HG03469 (cell line): ENCODE data around the gene CELA3B.
"Not testable (repeated sequence)": the region's sequence is repeated elsewhere in the genome, so short reads cannot be mapped to it uniquely, and the experiment has no call there.

Experiments used
- ATAC-seq: cut with Tn5 transposase; IDR thresholded peaks from one replicate; pipeline ENCODE4 v1.9.1; 2021; ENCODE audit warnings: mild to moderate bottlenecking, moderate library complexity, moderate number of reproducible peaks; ENCODE audit not compliant: unreplicated experiment

Gene CELA3B

DNA sequence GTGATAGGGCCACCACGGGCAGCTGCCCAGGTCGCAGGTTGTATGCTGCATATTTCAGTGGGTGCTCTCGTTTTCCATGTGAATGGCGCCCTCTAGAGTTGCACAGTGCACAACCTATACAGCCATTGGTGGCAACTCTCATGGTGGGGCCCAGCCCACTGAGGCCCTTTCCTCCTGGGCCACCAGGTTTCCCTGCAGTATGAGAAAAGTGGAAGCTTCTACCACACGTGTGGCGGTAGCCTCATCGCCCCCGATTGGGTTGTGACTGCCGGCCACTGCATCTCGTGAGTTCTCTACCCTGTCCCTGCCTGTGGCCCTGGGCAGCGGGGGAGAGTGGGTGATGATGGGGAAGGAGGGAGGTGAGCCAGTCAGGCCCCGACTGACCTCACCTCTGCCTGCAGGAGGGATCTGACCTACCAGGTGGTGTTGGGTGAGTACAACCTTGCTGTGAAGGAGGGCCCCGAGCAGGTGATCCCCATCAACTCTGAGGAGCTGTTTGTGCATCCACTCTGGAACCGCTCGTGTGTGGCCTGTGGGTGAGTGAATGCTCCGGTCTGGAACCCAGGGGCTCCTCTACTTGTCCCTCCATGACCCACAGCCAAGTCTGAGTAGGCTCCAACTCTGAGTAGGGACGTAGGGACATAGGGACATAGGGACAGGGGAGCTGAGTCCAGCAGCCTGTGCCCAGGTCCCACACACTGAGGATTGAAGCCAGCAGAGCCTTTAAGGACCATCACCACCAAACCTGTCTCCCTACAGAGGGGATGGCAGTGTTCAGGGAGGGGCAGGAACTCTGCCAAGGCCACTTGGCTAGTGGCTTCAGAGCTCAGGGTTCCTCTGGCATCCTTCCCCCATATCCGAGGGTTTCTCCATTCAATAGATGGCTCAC, 28.7 kb downstream of the CELA3B start:
- not testable (repeated sequence) for ATAC-seq

- not testable (repeated sequence) for ATAC-seq
Observed at GRCh38 chr1:22006736-22007135, 29.9 kb downstream of the CELA3B start.

DNA sequence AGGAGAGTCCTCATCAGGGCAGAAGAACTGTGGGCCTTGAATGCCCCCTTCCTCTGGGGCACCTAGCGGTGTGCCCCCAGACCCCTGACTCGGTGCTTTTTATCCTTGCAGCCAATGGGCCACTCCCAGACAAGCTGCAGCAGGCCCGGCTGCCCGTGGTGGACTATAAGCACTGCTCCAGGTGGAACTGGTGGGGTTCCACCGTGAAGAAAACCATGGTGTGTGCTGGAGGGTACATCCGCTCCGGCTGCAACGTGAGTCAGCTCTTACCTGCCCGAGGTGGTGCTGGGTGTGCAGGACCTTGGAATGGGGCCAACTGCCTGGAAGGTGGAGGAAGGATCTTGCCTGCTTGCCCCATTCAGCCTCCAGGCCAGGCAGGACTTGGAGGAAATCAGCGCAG, 30.4 kb downstream of the CELA3B start:
- ATAC-seq, result not testable (repeated sequence)

- not testable (repeated sequence) for ATAC-seq
Observed at GRCh38 chr1:22009566-22009965, 32.7 kb downstream of the CELA3B start.

DNA sequence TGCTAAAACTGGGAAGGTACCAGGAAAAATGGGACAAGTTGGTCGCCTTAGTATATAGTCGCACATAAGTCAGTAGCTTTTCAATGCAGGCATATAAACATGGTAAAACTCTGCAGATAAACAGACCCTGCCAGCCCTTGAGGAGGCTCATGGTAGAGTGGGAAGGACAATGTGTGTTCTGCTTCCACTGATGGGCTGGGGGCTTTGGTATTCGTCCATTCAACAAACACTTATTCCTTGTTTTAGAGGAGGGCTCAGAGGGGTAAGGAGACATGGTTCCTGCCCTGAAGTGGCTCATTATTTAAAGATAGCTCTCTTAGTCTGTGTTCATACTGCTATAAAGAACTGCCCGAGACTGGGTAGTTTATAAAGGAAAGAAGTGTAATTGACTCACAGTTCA, 35.9 kb downstream of the CELA3B start:
- ATAC-seq, result not testable (repeated sequence)

- not testable (repeated sequence) for ATAC-seq
Observed at GRCh38 chr1:22014575-22015206, 37.9 kb downstream of the CELA3B start.

- ATAC-seq, result no peak
Observed at GRCh38 chr1:22018583-22019559, 42.0 kb downstream of the CELA3B start.

DNA sequence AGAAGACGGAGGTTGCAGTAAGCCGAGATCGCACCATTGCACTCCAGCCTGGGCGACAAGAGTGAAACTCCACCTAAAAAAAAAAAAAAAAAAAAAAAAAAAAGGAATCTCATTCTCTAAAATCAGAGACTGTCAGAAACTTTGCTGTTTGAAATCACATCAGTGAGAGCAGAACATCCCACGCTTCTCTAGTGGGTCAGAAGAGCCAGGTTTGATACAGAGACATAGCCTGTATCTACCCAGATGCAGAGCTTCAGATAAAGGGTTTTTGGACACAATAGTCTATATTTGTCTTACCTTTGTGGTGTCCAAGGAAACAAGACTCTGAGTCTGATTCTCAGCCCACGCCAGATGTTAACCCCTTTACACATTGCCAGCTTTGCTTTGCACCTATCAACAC, 44.2 kb downstream of the CELA3B start:
- ATAC-seq, result no peak

GRCh38 chr1:22024485-22025367, 47.9 kb downstream of the CELA3B start:
- ATAC-seq, result no peak

GRCh38 chr1:22025368-22026155, 48.7 kb downstream of the CELA3B start:
- no peak for ATAC-seq

DNA sequence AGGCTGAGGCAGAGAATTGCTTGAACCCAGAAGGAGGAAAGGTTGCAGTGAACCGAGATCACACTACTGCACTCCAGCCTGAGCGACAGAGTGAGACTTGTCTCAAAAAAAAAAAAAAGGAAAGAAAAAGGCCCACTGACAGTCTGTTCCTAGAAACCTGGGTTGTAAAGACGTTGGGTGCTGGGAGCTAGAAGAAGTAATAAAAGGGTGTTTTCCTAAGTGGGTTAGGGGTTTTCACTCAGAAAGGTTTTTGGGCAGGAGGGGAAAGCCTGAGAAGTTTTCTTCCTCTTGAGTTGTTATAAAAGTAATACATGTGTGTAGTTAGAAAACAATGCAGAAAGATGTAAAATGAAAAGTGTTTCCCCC, 50.1 kb downstream of the CELA3B start:
- no peak for ATAC-seq

DNA sequence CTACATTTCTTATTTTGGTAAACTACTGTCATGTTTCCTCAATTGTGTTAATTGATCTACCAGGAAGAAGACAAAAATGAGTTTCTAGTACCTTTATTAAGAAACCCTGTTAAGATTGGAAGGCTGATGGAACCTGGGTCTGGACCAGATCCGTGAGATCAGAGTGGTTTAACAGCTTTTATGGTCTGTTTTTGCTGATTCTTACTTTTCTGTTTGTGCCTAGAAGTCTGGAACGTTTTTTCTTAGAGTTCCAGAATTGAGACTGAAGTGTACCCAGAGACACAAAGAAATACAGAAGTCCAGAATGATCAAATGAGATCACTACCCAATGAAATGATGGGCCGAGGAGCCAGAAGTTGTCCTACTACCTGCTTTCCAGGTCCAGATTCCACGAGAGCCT, 53.2 kb downstream of the CELA3B start:
- no peak for ATAC-seq

DNA sequence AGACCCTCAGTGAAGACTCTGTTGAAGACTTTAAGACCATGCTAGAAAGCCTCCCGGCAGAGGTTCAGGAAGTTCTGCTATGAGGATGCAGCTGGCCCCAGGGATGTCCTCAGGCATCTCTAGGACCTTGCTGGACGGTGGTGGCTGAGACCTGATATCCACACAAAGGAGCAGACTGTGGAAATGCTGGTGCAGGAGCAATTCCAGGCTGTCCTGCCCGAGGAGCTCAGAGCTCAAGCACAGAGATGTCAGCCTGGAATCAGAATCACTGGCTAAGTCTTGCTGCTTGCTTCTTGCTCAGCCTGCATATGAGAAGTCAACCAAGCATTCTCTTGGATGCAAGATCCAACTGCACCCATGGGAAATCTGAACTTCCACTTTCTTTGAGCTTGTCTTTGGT, 53.7 kb downstream of the CELA3B start:
- no peak for ATAC-seq

DNA sequence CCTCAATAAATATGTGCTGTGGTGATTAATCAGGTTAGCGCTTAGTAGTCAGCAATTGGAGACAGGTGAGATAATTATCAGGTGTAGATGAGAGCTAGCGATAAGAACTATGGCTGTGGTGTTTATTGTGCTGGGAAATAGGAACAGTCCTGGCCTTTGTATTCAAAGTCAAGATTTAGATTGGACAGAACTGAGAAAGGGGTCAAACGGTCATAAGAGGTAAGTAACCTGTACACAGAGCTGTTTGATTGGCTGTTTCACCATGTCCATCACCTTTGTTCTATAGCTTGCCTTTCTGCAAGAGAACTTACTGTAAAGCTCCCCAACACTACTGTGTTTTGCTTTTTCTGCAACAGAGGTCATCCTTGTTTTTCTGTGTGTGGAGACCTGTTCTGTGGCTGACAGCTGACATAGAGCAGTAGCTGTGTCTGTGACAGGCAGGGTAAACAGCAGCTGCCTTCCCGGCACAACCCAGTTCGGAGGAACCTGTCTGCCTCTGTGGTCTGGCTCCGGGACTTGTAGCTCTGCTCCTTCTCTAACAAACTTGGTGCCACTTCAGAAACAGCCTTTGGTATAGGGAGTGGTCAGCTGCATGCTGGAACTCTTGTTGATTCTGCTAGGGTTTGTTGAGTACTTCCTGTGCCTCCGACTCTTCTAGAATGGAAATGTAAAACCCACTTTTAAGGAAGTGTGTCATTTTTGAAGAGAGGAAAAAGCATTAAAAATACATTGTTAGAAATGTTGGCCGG, 54.6 kb downstream of the CELA3B start:
- ATAC-seq, result no peak

GRCh38 chr1:22034834-22035233, 58.0 kb downstream of the CELA3B start:
- ATAC-seq, result not testable (repeated sequence)

DNA sequence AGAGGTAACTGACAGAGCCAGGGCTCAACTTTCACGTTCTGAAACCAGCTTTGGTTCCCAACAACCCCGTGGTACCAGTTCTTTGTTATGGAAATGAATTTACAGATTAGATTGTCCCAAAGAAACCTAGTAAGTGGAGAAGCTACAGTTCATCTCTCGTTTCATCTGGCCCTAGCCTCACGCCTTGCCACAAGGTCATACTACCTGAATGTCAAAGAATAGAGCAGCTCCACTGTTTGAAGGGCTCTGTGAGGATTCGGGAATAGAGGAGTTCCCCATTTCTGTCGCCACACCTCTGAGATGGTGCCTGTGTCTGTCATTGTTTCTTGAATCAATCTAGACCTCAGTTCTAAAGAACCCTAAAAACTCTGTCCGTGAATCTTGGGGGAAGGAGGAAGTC, 60.7 kb downstream of the CELA3B start:
- no peak for ATAC-seq

- ATAC-seq, result no peak
Observed at GRCh38 chr1:22038036-22038435, 61.2 kb downstream of the CELA3B start.
